Activated naive CD8-positive, alpha-beta T cell treated with anti-CD3 and anti-CD28 coated beads, Interleukin-2, amount 10 ng/mL, durations not matched to agents 7 days and 5 days (primary cell): ENCODE measurements around the gene LIMS2. TPM values are rescaled to one million over a fixed set of nuclear protein-coding genes. Genes with fewer than 3 reads are reported as not detected.
A peak's percentile ranks its signal among the peaks of the same experiment; 100 is the strongest.

Source experiments
- ATAC-seq: fragments of 150-1000 bp; cut with Tn5 transposase; one replicate; pipeline ENCODE4 v1.10.0; 2021; ENCODE audit warnings: low read depth, moderate library complexity
- POLR2A ChIA-PET: fragments of 350-600 bp; sonication (Branson Sonifier 250); formaldehyde crosslinking; loops from one replicate; lab custom pipeline; 2021; ENCODE audit warnings: antibody characterized with exemption; lab: Charles Lee
- DNase-seq: peaks from one replicate; pipeline ENCODE4 v3.0.0; 2021
- H3K27ac Mint-ChIP-seq: one replicate; pipeline ENCODE4 v1.8.0; 2022; ENCODE audit warnings: mild to moderate bottlenecking, mixed read lengths
- H3K27me3 Mint-ChIP-seq: one replicate; pipeline ENCODE4 v1.8.0; 2022; ENCODE audit warnings: mild to moderate bottlenecking, moderate library complexity, mixed read lengths
- H3K36me3 Mint-ChIP-seq: one replicate; pipeline ENCODE4 v1.8.0; 2021; ENCODE audit warnings: mild to moderate bottlenecking, mixed read lengths
- H3K4me1 Mint-ChIP-seq: one replicate; pipeline ENCODE4 v1.8.0; 2021; ENCODE audit warnings: mixed read lengths
- H3K4me3 Mint-ChIP-seq: one replicate; pipeline ENCODE4 v1.8.0; 2022; ENCODE audit warnings: mild to moderate bottlenecking, moderate library complexity, mixed read lengths
- H3K9me3 Mint-ChIP-seq: one replicate; pipeline ENCODE4 v1.8.0; 2021; ENCODE audit warnings: mixed read lengths
- total RNA-seq, 2 experiments: library from RNA; stranded (reverse); gene quantifications; one replicate each; pipeline ENCODE4 v1.2.3, GENCODE V29; 2021

LIMS2 gene
- total RNA-seq, 2 experiments from 2014 or later: 21.7 to 24.9 TPM

DNA sequence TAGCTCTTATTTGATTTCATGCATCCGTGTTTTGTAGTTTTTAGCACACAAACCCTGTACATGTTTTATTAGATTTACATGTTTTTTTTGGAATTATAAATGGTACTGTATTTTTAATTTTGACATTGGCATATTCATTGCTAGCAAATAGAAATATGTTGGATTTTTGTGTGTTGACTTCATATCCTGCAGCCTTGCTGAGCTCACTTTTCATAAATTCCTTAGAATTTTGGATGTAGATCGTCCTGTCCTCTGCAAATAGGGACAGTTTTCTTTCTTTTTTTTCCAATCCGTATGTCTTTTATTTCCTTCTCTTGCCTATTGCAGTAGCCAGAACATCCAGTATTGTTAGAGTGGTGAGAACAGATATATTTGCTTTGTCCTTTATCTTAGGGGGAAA is 76.1 kb downstream of the LIMS2 start:
- H3K27ac Mint-ChIP-seq: no peak overlapping the region
- no peaks in the 10 kb centered on the region for H3K27me3 Mint-ChIP-seq
- H3K36me3 Mint-ChIP-seq: peaks cover 19% of the 10 kb centered on the region
- no peak for DNase-seq
- POLR2A ChIA-PET: no interaction called here
- no peaks in the 10 kb centered on the region for H3K4me1 Mint-ChIP-seq
- ATAC-seq: no peak
- H3K4me3 Mint-ChIP-seq: no peak overlapping the region
- peaks cover 10% of the 10 kb centered on the region for H3K9me3 Mint-ChIP-seq

DNA sequence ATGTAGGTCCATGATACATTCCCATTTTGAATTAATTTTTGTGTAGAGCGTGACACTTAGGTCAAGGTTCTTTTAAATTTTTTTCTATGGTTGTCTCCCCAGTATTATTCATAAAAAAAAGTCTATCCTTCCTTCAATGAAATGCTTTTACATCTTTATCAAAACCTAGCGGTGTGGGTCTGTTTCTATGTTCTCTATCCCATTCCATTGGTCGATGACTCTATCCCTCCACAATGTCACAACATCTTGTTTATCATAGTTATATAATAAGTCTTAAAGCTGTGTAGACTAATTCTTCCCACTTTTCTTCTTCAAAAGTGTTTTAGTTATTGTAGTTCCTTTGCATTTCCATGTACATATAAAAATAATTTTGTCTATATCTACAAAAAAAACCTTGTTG is 76.6 kb downstream of the LIMS2 start:
- DNase-seq: no peak
- Mint-ChIP-seq H3K36me3 (peaks cover 19% of the 10 kb centered on the region), H3K4me3 (no peak overlapping the region), H3K27ac (no peak overlapping the region), H3K4me1 (no peaks in the 10 kb centered on the region), H3K27me3 (no peaks in the 10 kb centered on the region), H3K9me3 (peaks cover 10% of the 10 kb centered on the region)
- no peak for ATAC-seq
- POLR2A ChIA-PET: no interaction called here

DNA sequence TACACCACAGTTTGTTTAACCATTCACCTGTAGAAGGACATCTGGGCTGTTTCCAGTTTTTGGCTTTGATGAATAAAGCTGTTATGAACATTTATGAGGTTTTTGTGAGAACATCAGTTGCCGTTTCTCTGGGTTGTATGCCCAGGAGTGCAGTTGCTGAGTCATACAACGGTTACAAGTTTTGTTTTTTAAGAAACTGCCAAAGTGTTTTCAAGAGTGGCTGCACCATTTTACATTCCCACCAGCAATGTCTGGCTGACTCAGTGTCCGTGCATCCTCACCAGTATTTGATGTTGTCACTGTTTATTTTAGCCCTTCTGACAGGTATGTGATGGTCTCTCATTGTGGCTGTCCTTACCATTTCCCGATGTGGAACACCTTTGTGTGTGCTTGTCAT is 77.3 kb downstream of the LIMS2 start:
- H3K4me1 Mint-ChIP-seq: no peaks in the 10 kb centered on the region
- no peak overlapping the region for H3K27ac Mint-ChIP-seq
- POLR2A ChIA-PET: no interaction called here
- ATAC-seq: no peak
- DNase-seq: no peak
- H3K27me3 Mint-ChIP-seq: no peaks in the 10 kb centered on the region
- peaks cover 15% of the 10 kb centered on the region for H3K36me3 Mint-ChIP-seq
- H3K4me3 Mint-ChIP-seq: no peak overlapping the region
- peaks cover 5% of the 10 kb centered on the region for H3K9me3 Mint-ChIP-seq

DNA sequence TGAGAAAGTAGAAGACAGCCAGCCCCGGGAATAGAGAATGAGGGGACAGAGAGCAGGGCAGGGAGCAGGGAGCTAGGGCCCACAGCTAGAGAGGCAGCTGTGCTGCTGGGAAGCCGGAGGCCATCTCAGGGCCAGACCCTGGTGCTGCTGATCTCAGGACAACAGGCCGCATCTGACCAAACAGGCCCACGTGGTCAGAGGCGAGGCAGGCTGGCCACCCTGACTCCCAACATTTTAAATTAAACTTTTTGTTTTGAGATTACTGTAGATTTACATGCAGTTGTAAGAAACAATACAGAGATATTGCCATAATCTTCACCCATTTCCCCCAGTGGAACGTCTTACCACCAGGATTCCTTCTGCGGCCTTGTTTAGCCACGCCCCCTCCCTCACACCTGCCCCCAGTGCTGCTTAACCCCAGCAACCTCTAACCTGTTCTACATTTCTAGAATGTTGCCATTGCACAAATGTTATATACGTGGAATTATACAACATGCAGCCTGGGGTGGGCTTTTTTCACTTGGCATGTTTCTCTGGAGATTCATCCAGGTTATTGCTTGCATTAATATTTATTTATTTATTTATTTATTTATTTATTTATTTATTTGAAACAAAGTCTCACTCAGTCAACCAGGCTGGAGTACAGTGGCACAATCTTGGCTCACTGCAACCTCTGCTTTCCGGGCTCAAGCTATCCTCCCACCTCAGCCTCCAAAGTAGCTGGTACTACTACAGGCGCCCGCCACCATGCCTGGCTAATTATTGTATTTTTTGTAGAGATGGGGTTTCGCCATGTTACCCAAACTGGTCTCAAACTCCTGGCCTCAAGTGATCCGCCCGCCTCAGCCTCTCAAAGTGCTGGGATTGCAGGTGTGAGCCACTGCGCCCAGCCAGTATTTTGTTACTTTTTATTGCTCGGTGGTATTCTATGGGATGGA is 78.0 kb downstream of the LIMS2 start:
- POLR2A ChIA-PET: no interaction called here
- Mint-ChIP-seq H3K4me3 (no peak overlapping the region), H3K27me3 (no peaks in the 10 kb centered on the region), H3K4me1 (no peaks in the 10 kb centered on the region), H3K36me3 (peaks cover 13% of the 10 kb centered on the region), H3K9me3 (peaks cover 4% of the 10 kb centered on the region), H3K27ac (no peak overlapping the region)
- no peak for DNase-seq
- ATAC-seq: no peak

DNA sequence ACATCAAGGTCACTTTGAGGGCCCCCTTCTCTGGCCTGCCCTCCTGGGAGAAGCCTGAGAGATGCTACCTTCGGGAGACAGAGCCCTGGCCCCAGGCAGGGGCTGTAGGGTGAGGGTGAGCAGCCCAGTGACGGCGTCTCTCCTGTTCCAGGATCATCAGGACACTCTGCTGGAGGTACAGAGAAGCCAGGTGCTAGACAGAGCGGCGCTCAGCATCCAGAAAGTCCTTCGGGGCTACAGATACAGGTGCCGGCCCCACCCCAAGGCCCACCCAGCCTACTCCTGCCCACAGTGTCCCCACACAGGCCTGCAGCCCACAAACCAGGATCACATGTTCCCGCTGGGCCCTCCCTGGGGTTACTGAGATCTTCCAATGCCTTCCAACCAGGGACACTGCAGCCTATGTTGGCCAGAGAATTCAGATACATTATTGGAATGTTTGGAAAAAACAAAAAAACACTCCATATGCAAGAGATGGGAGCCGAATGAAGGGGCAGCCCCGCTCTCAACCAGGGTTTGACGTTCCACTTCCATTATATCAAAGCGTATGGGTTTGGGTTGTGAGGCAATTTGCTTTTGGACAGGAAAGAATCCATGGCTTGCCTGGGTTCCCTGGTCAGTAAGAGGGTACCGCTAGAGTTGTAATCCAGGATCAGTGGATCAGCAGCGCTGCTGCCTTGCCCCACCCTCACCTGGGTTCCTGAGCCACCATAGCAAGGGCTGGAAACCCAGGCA is 78.9 kb downstream of the LIMS2 start:
- POLR2A ChIA-PET: no interaction called here
- no peak for ATAC-seq
- no peak overlapping the region for H3K4me3 Mint-ChIP-seq

DNA sequence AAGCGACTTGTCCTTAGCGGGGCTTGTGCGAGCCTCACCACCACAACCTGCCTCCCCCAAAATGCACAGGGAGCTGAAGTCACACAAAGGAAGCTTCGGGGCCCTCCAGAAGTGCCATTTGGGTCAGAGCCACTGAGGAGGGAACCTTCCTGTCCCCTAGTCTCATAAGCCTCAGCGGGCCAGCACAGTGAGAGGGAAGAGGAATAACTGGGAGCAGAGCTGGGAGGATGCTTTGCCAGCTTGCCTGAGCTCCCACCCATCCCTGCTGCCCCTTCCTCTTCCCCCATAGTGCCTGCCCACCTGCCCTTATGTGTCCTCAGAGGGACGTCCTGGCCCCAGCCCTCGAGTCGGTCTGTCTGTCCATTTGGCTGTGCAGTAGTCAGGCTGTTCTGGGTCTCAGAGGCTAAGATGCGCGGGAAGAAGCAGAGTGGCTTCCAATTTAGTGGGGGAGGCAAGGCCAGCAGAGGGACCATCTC is 81.2 kb downstream of the LIMS2 start:
- Mint-ChIP-seq H3K27ac (no peak overlapping the region), H3K27me3 (no peaks in the 10 kb centered on the region), H3K4me3 (no peak overlapping the region), H3K36me3 (peaks cover 1% of the 10 kb centered on the region), H3K4me1 (no peaks in the 10 kb centered on the region), H3K9me3 (no peaks in the 10 kb centered on the region)
- DNase-seq: no peak
- POLR2A ChIA-PET: interaction anchor here (0.7 to 1.1 kb wide), 2 partner anchors 56 to 289 kb away, joined by 3 read pairs; no protein-coding TSS in a partner anchor
- no peak for ATAC-seq

More for the DNA sequence above, 78.9 kb downstream of the LIMS2 start:
- Mint-ChIP-seq H3K9me3 (peaks cover 3% of the 10 kb centered on the region), H3K36me3 (peaks cover 11% of the 10 kb centered on the region), H3K27me3 (no peaks in the 10 kb centered on the region), H3K4me1 (no peaks in the 10 kb centered on the region), H3K27ac (no peak overlapping the region)
- DNase-seq: no peak

DNA sequence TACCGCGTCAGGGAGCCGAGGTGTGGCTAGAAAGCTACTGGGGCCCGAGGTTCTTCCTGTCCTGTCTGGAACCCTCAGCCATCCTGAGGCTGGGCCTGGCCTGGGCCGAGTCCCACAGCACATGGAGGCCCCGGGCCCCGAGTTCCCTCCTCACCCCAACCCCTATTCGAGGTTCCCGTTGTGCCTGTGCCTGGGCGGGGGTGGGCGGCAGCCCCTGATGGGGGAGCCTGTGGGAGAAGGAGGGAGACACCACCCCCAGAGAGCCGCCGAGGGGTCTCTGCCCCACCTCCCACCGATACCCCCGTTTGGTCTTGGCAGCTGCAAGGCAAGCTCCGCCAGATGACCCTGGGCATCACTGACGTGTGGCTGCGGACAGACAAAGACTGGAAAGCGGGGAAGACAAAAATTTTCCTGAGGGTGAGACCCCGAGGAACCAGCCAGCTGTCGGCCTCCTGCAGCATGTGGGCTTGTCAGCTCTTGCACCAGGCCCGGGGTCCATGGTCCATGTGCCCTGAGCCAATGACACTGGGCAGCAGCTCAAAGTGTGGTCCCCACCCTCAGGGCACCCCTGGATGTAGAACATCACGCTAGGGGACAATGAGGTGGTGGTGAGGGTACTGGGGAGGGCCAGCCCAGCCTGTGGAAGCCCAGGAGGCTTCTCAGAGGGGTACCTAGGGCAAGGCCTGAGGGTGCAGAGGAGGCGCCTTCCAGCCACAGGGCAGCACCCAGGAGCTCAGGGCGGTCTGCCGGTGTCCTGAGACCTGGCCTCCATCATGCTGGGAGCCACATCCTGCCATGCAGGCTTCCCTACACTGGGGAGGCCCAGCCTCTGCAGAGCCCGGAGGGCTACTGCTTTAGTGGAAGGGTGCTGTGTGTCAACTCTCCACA is 81.9 kb downstream of the LIMS2 start:
- POLR2A ChIA-PET: interaction anchor here (0.7 kb wide), 1 partner anchor 290 kb away, joined by 3 read pairs; no protein-coding TSS in a partner anchor
- Mint-ChIP-seq H3K4me3 (no peak overlapping the region), H3K27me3 (no peaks in the 10 kb centered on the region), H3K9me3 (no peaks in the 10 kb centered on the region), H3K36me3 (peaks cover 1% of the 10 kb centered on the region), H3K27ac (no peak overlapping the region), H3K4me1 (no peaks in the 10 kb centered on the region)
- ATAC-seq (no peak), DNase-seq (no peak)

DNA sequence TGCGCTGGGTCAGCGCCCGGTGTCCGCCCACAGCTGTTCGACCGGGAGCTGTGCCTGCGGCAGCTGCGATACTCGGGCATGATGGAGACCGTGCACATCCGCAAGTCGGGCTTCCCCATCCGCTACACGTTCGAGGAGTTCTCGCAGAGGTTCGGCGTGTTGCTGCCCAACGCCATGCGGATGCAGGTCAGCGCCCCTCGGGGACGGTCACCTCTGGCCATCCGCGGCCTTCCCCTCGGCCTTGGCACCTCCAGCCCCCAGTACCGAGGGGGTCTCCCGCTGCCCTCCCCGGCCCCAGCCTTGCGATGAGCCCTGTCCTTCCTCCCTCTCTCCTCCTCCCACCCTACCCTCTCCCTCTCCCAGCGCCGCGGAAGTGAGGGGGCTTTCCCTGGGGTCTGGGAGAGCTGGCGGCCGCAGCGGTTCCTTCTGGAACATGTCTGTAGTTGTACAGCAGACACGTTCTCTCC is 82.5 kb downstream of the LIMS2 start:
- DNase-seq (peak; percentile 23), ATAC-seq (no peak)
- Mint-ChIP-seq H3K4me1 (no peaks in the 10 kb centered on the region), H3K27me3 (no peaks in the 10 kb centered on the region), H3K4me3 (no peak overlapping the region), H3K9me3 (no peaks in the 10 kb centered on the region), H3K27ac (no peak overlapping the region), H3K36me3 (peaks cover 1% of the 10 kb centered on the region)
- POLR2A ChIA-PET: no interaction called here

DNA sequence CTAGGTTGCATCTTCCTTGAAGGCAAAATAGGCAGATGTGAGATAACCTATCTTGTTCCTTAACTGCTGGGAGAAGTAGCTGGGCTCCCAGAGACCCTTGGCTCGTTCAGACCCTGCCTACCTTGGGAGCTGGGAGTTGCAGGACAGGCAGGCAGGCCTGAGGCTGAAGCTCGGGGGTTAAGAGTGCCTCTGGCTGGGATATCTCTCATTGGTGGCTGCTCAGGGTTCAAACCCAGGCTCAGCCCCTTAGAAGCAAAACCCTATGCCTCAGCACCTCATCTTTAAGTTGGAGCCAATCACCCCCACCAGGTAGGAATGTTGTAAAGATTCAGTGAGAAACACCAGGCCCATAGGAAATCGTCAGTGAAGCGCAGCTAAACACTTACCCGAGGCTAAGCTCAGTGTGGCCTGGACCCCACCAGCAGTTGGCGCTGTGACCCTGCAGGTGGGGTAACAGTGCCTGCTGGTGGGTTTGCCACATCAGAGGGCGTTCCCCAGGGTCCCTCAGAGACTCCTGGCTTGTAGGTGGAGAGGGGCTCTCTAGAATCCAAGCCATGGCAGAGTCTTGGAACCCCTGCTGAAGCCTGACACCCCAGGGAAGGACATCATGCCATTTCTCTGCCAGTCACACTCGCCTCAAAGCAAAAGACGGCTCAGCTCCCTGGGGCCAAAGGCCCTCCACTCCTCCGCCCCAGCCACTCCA is 84.0 kb downstream of the LIMS2 start:
- no peak overlapping the region for H3K4me3 Mint-ChIP-seq
- peak overlapping the region; percentile 58 for H3K27ac Mint-ChIP-seq
- POLR2A ChIA-PET: interaction anchor here (0.6 to 2.1 kb wide), 8 partner anchors 15 to 196 kb away, joined by 3 to 18 read pairs (median 4); partner anchors contain the start of gene SFT2D3
- H3K9me3 Mint-ChIP-seq: no peaks in the 10 kb centered on the region
- ATAC-seq (peak; percentile 96), DNase-seq (peak; percentile 82)
- no peaks in the 10 kb centered on the region for H3K27me3 Mint-ChIP-seq
- no peaks in the 10 kb centered on the region for H3K36me3 Mint-ChIP-seq
- no peaks in the 10 kb centered on the region for H3K4me1 Mint-ChIP-seq

DNA sequence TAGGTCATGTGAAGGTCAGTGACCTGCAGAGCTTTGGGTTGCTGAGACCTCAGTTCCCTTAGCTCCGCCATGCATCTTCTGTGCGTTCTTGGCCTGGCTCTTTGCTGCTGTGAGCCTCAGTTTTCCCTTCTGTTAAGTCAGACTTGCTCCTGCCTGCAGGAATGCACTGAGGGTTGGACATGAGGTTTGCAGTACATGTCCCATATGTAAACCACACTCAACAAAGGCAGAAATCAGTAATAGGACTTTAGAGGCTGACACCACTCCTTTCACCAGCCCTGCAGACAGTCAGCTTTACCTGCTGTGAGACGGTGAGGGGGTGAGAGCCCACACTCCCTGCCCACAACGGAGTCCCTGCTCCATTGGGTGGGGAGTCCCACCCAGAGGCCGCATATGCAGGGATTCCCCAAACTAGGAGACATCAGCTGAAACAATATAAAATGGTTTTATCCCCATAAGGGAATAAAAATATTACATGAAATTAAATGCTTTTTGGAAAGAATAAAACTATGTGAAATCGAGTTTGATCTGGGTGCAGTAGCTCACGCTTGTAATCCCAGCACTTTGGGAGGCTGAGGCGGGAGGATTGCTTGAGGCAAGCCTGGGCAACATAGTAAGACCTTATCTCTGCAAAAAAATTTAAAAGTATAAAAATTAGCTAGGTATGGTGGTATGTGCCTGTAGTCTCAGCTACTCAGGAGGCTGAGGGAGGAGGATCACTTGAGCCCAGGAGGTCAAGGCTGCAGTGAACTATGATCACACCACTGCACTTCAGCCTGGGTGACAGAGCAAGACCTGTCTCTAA is 84.7 kb downstream of the LIMS2 start:
- H3K27me3 Mint-ChIP-seq: no peaks in the 10 kb centered on the region
- ATAC-seq (no peak), DNase-seq (peak; percentile 16)
- H3K36me3 Mint-ChIP-seq: no peaks in the 10 kb centered on the region
- peak overlapping the region; percentile 58 for H3K27ac Mint-ChIP-seq
- H3K4me1 Mint-ChIP-seq: no peaks in the 10 kb centered on the region
- POLR2A ChIA-PET: interaction anchor here (0.7 to 2.1 kb wide), 6 partner anchors 15 to 111 kb away, joined by 3 to 18 read pairs (median 6); partner anchors contain the start of gene SFT2D3
- no peaks in the 10 kb centered on the region for H3K9me3 Mint-ChIP-seq
- H3K4me3 Mint-ChIP-seq: no peak overlapping the region

DNA sequence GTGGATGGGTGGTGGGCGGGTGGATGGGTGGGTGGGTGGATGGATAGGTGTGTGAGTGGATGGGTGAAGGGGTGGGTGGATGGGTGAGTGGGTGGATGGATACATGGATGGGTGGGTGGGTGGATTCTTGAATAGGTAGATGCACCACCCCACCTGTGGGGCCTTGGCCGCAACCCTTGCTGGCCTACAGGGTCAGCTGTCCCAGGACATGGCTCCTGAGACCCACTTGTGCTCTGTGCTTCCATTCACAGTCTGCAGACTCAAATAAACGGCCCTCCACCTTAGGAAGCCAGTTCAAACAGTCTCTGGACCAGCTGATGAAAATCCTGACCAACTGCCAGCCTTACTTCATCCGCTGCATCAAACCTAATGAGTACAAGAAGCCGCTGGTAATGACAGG is 85.5 kb downstream of the LIMS2 start:
- no peak overlapping the region for H3K4me3 Mint-ChIP-seq
- no peaks in the 10 kb centered on the region for H3K4me1 Mint-ChIP-seq
- H3K9me3 Mint-ChIP-seq: no peaks in the 10 kb centered on the region
- no peaks in the 10 kb centered on the region for H3K36me3 Mint-ChIP-seq
- DNase-seq: peak; percentile 11
- POLR2A ChIA-PET: no interaction called here
- H3K27me3 Mint-ChIP-seq: no peaks in the 10 kb centered on the region
- H3K27ac Mint-ChIP-seq: no peak overlapping the region
- no peak for ATAC-seq
